GM12873 (cell line): Measurements from ENCODE around the gene POLR2I.

ENCODE experiments used
- CTCF ChIP-seq: IDR thresholded peaks from 2 replicates; pipeline ENCODE4 v1.5.1; 2012; ENCODE audit warnings: low read depth, mild to moderate bottlenecking, moderate library complexity, low read length, control low read depth; ENCODE audit not compliant: insufficient read depth; ENCODE audit errors: missing control alignments

Gene POLR2I

GRCh38 chr19:36151144-36152018, 36.7 kb upstream of the POLR2I start:
- TF ChIP-seq CTCF: no peak

- TF ChIP-seq CTCF: no peak
These were observed 35.9 kb upstream of the POLR2I start for GRCh38 chr19:36150586-36150985.

- no peak for TF ChIP-seq CTCF
These were observed 35.2 kb upstream of the POLR2I start for GRCh38 chr19:36149673-36150406.

- TF ChIP-seq CTCF: no peak
These were observed 29.9 kb upstream of the POLR2I start for GRCh38 chr19:36144624-36145023.

GRCh38 chr19:36142496-36142895, 27.8 kb upstream of the POLR2I start:
- no peak for TF ChIP-seq CTCF

GRCh38 chr19:36142046-36142445, 27.4 kb upstream of the POLR2I start:
- TF ChIP-seq CTCF: no peak
